GM18519 (cell line): ENCODE measurements around the gene SERPINI1.

Experiments used
- ATAC-seq: cut with Tn5 transposase; IDR thresholded peaks from one replicate; pipeline ENCODE4 v1.9.1; 2021; ENCODE audit warnings: mild to moderate bottlenecking, moderate library complexity; ENCODE audit not compliant: unreplicated experiment, low FRiP score

SERPINI1 gene

GRCh38 chr3:167735233-167736138, at the start of gene SERPINI1:
Gene SERPINI1 (plus strand): TSS chr3:167735721. CDS start chr3:167789129, 53,408 bp downstream.
- ATAC-seq: peak; percentile 46

GRCh38 chr3:167691366-167691765, 44.2 kb upstream of the SERPINI1 start:
- ATAC-seq: peak; percentile 100

GRCh38 chr3:167694121-167694520, 41.4 kb upstream of the SERPINI1 start:
- no peak for ATAC-seq

- no peak for ATAC-seq
These were observed 35.5 kb upstream of the SERPINI1 start for GRCh38 chr3:167700046-167700445.

- no peak for ATAC-seq
These were observed 34.6 kb upstream of the SERPINI1 start for GRCh38 chr3:167700926-167701325.

- no peak for ATAC-seq
These were observed 29.7 kb upstream of the SERPINI1 start for GRCh38 chr3:167705840-167706239.

DNA sequence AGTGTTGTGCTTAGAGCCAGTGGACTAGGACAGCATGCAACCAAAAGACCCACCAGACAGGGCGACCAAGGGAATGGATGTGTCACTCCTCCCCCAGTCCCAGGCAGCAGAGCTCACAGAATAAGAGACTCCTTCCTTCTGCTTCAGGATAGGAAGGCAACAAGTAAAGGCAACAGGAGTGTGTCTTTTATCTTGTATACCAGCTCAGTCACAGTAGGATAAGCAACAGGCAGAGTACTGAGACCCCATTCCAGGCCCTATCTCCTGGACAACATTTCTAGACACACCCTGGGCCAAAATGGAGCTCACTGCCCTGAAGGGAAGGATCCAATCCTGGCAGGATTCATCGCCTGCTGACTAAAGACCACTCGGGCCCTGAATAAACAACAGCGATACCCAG, 25.8 kb upstream of the SERPINI1 start:
- no peak for ATAC-seq

GRCh38 chr3:167710552-167710951, 25.0 kb upstream of the SERPINI1 start:
- no peak for ATAC-seq

- ATAC-seq: no peak
These were observed 24.1 kb upstream of the SERPINI1 start for GRCh38 chr3:167711439-167711838.

DNA sequence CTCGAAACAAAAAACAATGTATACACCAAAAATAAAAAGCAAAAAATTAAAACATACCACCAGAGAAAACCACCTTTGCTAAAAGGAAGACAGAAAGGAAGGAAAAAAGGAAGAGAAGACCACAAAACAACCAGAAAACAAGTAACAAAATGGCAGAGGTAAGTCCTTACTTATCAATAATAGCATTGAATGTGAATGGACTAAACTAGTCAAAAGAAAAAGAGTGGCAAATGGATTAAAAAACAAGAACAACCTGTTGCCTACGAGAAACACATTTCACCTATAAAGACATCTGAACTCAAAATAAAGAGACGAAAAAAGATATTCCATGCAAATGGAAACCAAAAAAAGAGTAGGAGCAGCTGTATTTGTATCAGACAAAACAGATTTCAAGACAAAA, 23.1 kb upstream of the SERPINI1 start:
- ATAC-seq: no peak

GRCh38 chr3:167714871-167715270, 20.6 kb upstream of the SERPINI1 start:
- ATAC-seq: no peak

DNA sequence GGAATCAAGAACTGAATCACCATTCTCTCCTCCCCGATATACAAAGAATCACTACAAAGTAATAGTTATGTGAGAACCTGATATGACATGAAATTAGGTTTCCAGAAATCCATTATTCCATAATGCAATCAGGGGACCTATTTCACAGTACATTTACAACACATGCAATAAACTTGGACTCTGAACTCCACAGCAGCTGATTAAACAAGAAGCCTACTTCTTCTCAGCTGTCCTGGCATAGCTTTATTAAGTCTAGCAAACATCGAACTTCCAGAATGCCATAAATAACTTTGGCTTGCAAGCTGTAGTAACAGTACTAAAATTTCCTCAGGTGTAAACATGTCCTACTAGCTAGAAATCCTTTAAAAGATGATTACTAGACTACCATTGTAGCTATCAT, 18.6 kb upstream of the SERPINI1 start:
- no peak for ATAC-seq

DNA sequence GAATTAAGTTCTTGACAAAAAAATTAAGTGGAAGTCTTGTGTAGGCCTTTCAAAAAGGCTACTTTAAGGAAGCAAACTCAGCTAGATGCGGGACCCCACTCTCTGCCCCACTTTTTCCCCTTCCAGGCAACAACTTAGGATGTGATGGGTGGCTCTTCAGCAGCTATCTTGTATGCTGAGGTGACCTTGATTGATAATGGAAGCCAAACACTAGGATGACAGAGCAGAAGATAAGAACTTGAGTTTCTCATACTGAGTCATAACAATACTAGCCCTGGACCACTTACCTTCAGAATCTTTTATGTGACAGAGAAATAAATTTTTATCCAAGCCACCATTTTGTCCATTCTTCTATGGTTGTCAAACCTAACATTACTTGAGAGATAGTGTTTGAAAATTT, 16.9 kb upstream of the SERPINI1 start:
- ATAC-seq: no peak

GRCh38 chr3:167723025-167723512, 12.5 kb upstream of the SERPINI1 start:
- ATAC-seq: no peak

DNA sequence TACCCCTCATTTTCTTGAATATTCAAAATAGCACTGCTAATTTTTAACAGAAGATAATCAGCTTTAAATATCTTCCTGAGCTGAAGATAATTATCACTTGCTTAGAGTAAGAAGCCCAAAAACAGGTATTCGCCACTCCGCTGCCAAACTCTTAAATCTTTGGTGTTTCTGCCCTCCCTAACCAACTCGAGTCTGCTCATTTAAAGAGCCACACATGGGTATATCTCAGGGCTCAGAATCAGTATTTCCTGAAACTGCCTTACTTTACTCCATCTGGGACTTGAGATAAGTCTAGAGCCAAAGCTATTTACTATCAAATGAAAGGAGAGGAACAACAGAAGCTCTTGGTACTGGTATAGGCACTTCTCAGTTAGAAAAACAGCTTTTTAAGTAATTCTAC, 11.6 kb upstream of the SERPINI1 start:
- ATAC-seq: no peak

GRCh38 chr3:167728176-167728575, 7.3 kb upstream of the SERPINI1 start:
- no peak for ATAC-seq

- ATAC-seq: no peak
These were observed 6.7 kb upstream of the SERPINI1 start for GRCh38 chr3:167728632-167729323.

DNA sequence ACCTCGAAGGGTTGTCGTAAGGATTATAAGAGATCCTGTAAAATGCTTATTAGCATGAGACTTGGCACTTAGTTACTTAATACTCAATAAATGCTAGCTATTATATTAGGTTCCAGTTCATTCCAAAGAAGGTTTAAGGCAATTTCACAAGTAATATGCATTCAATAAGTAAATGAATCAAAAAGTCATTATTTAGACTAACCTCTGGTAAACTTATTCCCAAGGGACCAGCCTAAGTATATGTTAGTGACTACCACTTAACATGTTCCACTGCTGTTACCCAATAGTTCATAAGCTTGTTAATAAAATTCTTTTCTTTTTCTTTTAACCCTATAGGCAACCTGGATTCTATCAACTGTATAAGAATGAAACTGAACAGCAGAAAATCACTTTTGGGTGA, 5.9 kb upstream of the SERPINI1 start:
- ATAC-seq: no peak

DNA sequence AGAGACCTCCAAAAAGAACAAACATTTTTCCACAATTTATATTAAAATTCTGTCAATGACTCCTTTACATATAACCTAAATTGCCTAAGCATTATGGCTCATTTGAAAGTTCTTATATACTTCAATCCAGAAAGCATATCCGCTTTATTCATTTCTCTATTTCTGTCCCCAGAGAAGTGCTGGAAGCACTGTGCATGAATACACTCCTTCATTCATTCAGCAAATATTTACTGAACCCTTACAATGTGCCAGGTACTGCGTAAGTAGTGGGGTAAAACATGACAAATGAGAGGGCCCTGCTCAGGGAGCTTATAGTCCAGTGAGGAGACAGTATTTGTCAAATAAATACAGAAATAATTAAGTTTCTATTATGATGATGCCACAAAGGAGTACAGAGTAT, 4.1 kb upstream of the SERPINI1 start:
- ATAC-seq: no peak

DNA sequence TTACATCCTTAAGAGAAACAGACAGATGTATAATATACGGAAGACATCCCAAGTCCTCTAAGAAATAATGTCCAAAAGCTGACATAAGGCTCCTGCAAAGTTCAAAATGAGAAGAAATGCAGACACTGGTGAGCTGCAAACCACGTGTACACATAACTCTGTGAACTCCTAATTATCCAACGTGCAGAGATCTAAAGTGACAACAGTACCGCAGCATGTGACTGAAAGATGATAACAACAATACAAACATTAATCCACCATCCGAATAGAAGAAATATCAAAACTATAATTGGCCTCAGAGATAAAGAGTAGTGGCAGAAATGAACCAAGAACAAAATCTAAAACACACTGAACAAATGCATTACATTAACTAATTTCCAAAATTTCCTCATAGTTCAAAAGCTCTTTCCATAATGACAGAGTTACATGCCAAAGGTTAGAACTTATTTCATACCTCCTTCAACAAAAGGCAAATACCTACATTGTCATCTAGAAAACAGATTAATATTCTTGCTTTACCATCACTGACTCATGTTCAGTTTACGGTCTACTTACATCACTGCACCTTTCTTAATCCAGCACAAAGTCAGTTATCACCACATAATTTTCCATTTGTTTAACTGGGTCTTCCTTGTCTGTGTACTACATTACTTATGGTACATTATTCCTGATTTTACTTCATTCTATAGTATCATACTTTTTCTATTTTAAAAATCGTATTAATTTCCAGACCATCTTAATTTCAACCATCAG, 3.0 kb upstream of the SERPINI1 start:
- ATAC-seq: no peak

GRCh38 chr3:167733961-167734497, 1.5 kb upstream of the SERPINI1 start:
- no peak for ATAC-seq
